ENCODE data around the gene KYNU. TPM values are rescaled to one million over a fixed set of nuclear protein-coding genes. Genes with fewer than 3 reads are reported as not detected.
A peak's percentile ranks its signal among the peaks of the same experiment; 100 is the strongest.

KYNU gene
- total and polyA plus RNA-seq, 3 donors from 2014 or later: 4.5 to 31.9 (median 6.8) TPM

DNA sequence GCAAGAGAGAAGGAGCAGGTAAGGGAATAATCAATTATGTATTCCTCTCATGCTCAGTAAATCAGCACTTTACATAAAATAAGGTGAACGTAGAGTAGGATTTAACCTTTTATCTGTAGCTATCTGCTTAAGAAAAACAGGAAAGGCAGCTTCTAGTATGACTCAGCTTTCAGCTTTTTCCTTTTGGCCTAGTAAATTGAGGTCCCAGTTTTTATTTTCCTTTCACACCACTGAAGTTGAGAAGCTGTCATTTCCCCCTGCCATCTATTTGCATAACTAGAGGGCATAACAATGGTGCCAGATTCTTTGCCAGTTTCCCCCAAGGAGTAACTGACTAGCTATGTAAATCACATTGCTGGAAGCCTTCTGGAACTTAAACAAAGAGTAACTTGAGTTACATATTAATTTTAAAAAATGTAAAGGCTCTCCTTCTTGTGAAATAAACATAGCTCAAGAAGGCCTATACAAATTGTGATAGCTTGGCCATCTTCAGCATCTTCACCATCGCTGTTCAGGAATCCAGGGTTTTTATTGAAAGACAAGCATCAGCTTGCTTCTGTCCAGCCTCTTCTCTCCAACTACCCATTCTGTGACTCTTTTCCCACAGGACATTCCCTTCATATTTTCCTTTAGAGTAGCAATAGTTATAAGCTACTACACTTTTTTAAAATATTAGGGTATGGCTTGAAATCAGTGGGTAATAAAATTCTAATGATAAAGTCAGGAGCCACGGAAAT, 97.0 kb downstream of the KYNU start:
- DNase-seq: no peak
- TF ChIP-seq, protein P1, sequence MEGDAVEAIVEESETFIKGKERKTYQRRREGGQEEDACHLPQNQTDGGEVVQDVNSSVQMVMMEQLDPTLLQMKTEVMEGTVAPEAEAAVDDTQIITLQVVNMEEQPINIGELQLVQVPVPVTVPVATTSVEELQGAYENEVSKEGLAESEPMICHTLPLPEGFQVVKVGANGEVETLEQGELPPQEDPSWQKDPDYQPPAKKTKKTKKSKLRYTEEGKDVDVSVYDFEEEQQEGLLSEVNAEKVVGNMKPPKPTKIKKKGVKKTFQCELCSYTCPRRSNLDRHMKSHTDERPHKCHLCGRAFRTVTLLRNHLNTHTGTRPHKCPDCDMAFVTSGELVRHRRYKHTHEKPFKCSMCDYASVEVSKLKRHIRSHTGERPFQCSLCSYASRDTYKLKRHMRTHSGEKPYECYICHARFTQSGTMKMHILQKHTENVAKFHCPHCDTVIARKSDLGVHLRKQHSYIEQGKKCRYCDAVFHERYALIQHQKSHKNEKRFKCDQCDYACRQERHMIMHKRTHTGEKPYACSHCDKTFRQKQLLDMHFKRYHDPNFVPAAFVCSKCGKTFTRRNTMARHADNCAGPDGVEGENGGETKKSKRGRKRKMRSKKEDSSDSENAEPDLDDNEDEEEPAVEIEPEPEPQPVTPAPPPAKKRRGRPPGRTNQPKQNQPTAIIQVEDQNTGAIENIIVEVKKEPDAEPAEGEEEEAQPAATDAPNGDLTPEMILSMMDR (IDR thresholded peaks at IDR 0.05): no peak
- TF ChIP-seq POLR2A (IDR thresholded peaks at IDR 0.05): no peak
- no peaks in the 10 kb centered on the region for H3K4me1 ChIP-seq
- H3K9me3 ChIP-seq: no peaks in the 10 kb centered on the region
- H3K27ac ChIP-seq: no peak overlapping the region
- no peaks in the 10 kb centered on the region for H3K36me3 ChIP-seq (ENCODE audit: low read depth, missing control alignments)
- H3K4me3 ChIP-seq: no peak overlapping the region
- H3K27me3 ChIP-seq: no peaks in the 10 kb centered on the region
- intact Hi-C loops (cut with DNase I; ENCODE audit: low total_unique reads): loop anchor here (10.0 kb wide), 1 partner anchor 180 kb away; no protein-coding TSS in a partner anchor
- WGBS, 2 donors: 78 to 79% methylated on average over 3 of the region's 3 CpGs

DNA sequence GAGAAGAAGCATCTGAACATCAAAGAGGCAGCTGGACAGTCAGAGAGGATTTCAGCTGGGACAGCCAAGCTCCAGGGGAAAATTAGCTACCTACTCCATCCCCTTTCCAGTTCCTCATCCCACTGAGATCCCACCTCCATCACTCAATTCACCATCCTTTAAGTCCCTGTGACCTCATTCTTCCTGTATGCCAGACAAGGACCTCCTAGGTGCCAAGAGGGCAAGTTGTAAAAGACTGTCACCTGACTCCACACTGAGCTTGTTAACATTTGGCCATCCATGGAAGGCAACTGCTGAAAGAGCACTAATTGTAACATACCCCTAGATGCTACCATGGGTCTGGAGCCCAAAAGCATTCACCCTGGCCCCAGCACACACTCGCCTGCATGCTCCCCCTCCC, 97.8 kb downstream of the KYNU start:
- no peak for DNase-seq
- H3K27me3 ChIP-seq: no peaks in the 10 kb centered on the region
- 70 to 80% methylated on average over 1 of the region's 1 CpG for WGBS, 2 donors
- no peaks in the 10 kb centered on the region for H3K9me3 ChIP-seq
- intact Hi-C loops (cut with DNase I; ENCODE audit: low total_unique reads): loop anchor here (10.0 kb wide), 1 partner anchor 180 kb away; no protein-coding TSS in a partner anchor
- no peaks in the 10 kb centered on the region for H3K36me3 ChIP-seq (ENCODE audit: low read depth, missing control alignments)
- no peaks in the 10 kb centered on the region for H3K4me1 ChIP-seq
- TF ChIP-seq, protein P1 (IDR thresholded peaks at IDR 0.05): no peak
- no peak for TF ChIP-seq POLR2A (IDR thresholded peaks at IDR 0.05)
- H3K27ac ChIP-seq: no peak overlapping the region
- no peak overlapping the region for H3K4me3 ChIP-seq

DNA sequence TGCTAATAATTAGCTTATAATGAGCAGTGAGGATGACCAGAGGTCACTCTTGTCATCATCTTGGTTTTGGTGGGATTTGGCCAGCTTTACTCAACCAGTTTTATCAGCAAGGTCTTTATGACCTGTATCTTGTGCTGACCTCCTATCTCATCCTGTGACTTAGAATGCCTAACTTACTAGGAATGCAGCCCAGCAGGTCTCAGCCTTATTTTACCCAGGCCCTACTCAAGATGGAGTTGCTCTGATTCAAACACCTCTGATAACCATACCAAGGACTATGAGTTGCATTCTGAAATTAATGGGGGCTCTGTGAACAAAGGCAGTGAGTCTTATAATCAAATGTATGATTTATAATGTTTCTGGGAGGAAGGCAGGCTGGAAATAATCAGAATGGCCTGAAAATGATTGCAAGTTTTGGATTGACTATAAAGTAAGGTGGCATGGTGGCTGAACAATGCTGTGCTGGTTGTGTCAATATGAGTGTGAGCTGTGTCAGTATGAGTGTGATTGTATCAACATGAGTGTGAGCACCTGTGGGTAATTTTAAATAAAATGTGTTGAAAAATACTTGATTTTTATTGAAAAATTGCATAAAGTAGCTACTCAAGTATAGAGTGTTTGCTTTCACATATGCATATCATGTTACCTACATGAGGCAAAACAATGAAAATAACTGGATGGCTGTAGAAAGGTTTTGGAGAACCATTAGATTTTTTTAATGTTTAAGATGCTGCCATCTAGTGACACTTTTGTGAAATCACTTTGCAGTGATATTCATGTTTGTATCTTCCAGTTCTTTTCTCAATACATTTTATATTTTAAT, 103.0 kb downstream of the KYNU start:
- no peak overlapping the region for H3K27ac ChIP-seq
- no peak overlapping the region for H3K4me3 ChIP-seq
- no peaks in the 10 kb centered on the region for H3K27me3 ChIP-seq
- no peaks in the 10 kb centered on the region for H3K36me3 ChIP-seq (ENCODE audit: low read depth, missing control alignments)
- H3K9me3 ChIP-seq: no peaks in the 10 kb centered on the region
- intact Hi-C loops (cut with DNase I; ENCODE audit: low total_unique reads): loop anchor here (10.0 kb wide), 1 partner anchor 296 kb away; no protein-coding TSS in a partner anchor
- no peak for DNase-seq
- H3K4me1 ChIP-seq: no peaks in the 10 kb centered on the region
- TF ChIP-seq, protein P1 (IDR thresholded peaks at IDR 0.05): peak in 2 of 3 experiments; percentile 26 to 65
- no peak for TF ChIP-seq POLR2A (IDR thresholded peaks at IDR 0.05)

DNA sequence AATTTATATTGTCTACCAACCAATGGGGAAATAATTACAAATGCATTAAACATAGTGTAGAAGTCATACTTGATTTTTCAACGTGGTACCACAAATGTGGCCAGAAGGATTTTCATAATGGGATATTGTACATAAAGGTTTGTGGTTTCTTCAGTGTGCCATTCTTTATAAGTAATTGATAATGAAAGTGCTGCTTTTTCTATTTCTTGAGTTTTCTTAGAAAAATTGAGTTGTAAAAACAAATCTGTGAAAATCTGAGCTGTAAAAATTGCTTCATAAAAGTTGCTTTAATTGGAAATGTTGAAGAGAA, 103.6 kb downstream of the KYNU start:
- no peaks in the 10 kb centered on the region for H3K9me3 ChIP-seq
- no peak overlapping the region for H3K27ac ChIP-seq
- WGBS, 2 donors: 17% methylated on average over 1 of the region's 1 CpG
- no peaks in the 10 kb centered on the region for H3K4me1 ChIP-seq
- no peak for DNase-seq
- H3K36me3 ChIP-seq (ENCODE audit: low read depth, missing control alignments): no peaks in the 10 kb centered on the region
- TF ChIP-seq, protein P1 (IDR thresholded peaks at IDR 0.05): no peak
- no peak for TF ChIP-seq POLR2A (IDR thresholded peaks at IDR 0.05)
- H3K27me3 ChIP-seq: no peaks in the 10 kb centered on the region
- intact Hi-C loops (cut with DNase I; ENCODE audit: low total_unique reads): loop anchor here (10.0 kb wide), 1 partner anchor 296 kb away; no protein-coding TSS in a partner anchor
- no peak overlapping the region for H3K4me3 ChIP-seq
